Measurements from ENCODE around the gene CYB561A3.

DNA sequence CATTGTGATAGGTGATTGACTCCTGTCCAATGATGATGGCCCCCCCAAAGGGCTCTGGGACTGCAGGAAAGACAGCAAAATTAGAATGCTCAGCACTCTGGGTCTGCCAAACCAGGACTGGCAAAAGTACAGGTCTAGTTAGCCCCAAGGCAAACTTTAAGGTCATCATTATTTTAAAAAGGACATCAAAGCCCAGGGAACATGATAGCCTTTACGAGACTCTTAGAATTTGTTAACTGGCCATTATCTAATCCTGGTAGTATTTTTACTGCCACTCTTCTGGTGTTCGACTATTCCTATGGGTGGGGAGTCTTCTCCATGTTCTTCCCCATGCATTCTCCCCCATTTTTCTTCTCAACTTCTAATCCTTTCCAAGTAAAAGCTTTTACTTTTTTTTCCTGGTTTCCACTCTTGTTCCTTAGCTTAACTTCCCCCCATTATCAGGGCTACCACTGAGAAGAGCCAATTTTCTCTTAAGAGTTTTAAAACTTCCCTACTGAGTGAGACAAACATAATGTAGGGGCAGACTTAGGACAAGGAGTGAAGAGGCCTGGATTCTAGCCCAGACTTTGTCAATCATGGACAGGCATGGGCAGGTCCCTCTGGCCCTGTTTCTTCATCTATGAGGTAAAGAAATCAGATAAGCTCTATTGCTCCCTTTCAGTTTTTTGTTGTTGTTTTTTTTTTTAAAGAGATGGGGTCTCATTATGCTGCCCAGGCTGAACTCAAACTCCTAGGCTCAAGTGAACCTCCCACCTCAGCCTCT lies 35.9 kb downstream of the CYB561A3 start:
- TF ChIP-seq, protein P1, sequence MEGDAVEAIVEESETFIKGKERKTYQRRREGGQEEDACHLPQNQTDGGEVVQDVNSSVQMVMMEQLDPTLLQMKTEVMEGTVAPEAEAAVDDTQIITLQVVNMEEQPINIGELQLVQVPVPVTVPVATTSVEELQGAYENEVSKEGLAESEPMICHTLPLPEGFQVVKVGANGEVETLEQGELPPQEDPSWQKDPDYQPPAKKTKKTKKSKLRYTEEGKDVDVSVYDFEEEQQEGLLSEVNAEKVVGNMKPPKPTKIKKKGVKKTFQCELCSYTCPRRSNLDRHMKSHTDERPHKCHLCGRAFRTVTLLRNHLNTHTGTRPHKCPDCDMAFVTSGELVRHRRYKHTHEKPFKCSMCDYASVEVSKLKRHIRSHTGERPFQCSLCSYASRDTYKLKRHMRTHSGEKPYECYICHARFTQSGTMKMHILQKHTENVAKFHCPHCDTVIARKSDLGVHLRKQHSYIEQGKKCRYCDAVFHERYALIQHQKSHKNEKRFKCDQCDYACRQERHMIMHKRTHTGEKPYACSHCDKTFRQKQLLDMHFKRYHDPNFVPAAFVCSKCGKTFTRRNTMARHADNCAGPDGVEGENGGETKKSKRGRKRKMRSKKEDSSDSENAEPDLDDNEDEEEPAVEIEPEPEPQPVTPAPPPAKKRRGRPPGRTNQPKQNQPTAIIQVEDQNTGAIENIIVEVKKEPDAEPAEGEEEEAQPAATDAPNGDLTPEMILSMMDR (IDR thresholded peaks at IDR 0.05), result no peak
- no peak for TF ChIP-seq EZH2 (IDR thresholded peaks at IDR 0.05; ENCODE audit: borderline replicate concordance, insufficient read depth, low read depth, low read length, poor library complexity, severe bottlenecking)

Data from B cell (primary cell).